ENCODE data around the gene QRFPR.

Gene QRFPR

DNA sequence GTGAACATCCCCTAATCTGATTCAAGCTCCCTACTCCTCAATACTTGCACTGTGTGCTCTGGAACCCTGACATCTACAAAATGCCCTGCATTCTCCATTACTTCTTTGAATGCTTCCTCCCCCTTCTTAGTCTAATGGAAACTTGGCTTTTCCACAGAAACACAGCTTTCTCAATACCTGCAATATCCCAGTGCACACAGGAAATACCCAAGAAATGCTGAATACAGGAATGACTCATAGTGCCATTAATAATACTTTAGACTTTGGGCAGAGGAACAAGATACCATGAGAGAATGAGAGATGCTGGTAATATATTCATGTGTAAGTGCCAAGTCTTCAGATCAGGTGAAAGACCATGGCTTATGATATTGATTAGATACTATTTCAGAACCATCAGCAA is 5.6 kb downstream of the QRFPR start:
- H3K4me3 ChIP-seq (ENCODE audit: low read length): no peak overlapping the region
- TF ChIP-seq, protein P1, sequence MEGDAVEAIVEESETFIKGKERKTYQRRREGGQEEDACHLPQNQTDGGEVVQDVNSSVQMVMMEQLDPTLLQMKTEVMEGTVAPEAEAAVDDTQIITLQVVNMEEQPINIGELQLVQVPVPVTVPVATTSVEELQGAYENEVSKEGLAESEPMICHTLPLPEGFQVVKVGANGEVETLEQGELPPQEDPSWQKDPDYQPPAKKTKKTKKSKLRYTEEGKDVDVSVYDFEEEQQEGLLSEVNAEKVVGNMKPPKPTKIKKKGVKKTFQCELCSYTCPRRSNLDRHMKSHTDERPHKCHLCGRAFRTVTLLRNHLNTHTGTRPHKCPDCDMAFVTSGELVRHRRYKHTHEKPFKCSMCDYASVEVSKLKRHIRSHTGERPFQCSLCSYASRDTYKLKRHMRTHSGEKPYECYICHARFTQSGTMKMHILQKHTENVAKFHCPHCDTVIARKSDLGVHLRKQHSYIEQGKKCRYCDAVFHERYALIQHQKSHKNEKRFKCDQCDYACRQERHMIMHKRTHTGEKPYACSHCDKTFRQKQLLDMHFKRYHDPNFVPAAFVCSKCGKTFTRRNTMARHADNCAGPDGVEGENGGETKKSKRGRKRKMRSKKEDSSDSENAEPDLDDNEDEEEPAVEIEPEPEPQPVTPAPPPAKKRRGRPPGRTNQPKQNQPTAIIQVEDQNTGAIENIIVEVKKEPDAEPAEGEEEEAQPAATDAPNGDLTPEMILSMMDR (IDR thresholded peaks at IDR 0.05; ENCODE audit: insufficient read depth, low read depth, low read length, missing control alignments): no peak
- peak; percentile 65 for DNase-seq (ENCODE audit: low read depth)

DNA sequence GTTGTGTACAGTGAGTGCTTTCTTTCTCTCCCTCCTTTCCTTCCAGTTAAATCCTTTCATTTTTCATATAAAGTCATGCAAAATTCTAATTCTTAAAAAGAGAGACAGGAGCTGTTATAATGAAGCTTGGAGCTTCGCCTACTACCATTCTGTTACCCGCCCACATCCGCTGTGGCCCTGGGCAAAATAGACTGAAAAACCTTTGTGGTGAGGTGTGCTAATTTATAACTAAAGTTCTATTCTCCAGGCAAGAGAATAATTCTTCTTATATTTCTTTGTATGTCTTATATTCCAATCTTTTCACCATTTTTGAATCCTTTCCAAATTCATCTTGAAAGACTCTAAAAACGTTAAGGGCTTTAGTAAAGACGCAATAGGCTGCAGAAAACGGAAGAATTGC is 7.0 kb downstream of the QRFPR start:
- no peak overlapping the region for H3K4me3 ChIP-seq (ENCODE audit: low read length)
- DNase-seq (ENCODE audit: low read depth): peak; percentile 48
- TF ChIP-seq, protein P1 (IDR thresholded peaks at IDR 0.05; ENCODE audit: insufficient read depth, low read depth, low read length, missing control alignments): no peak

DNA sequence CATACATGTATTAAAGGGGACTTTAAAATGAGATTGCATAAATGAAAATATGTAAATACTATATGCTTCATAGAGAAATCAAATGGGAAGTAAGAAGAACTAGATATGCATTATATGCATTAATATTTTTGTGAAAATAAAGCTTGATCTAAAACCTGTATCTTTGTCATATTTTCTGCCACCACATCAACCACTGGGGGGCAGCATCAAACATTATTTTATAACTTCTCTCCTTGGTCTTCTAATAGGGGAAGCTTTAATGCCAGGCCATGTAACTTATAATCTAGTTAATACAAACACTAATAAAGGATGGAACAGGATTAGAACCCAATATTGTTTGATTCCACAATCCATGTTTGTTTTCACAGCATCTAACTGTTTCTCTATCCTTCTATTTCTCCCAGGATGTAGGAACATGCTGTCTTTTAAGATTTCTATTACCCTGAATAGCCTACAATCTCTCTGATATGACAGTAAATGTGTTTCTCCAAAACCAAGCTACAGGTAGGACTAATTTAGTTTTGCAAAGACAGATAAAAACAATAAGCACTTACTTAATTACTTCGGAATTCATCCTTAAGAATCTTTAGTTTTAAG is 10.0 kb downstream of the QRFPR start:
- H3K4me3 ChIP-seq (ENCODE audit: low read length): no peak overlapping the region
- TF ChIP-seq, protein P1 (IDR thresholded peaks at IDR 0.05; ENCODE audit: insufficient read depth, low read depth, low read length, missing control alignments): peak; percentile 54
- peak; percentile 50 for DNase-seq (ENCODE audit: low read depth)

DNA sequence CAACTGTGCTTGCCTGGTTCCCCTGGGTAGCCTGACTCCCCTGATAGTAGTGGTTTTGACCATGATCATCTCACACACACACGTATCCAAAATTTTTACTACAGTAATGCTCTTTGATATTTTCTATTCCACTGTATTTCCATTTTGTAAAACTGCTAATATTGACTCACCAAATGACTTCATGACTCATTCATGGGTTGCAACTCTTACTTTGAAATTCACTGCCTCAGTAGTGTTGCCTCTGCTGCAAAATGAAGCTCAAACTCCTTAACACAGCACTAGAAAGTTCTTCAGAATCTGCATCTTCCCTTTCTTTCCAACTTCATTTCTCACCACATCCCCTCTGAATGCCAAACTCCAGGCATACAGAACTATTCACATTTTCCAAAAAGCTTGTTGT is 20.3 kb downstream of the QRFPR start:
- TF ChIP-seq, protein P1 (IDR thresholded peaks at IDR 0.05; ENCODE audit: insufficient read depth, low read depth, low read length, missing control alignments): no peak

DNA sequence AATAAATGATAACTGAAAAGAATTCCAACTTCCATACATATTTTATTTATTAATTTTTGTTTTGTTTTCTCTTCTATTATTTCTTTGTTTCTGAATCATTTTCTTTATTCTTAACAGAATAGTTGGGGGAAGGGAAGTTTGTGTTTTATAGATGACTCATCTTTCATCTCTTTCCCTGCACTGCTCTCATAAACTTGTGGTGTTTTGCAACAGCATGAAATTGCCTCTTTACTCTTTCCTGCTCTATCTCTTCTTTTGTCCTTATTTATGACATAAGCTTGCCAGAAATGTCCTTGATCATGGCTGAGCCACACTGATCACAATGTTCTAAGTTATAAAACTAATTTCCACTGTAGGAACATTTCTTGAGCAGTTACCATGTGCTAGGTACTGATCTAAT is 22.3 kb downstream of the QRFPR start:
- TF ChIP-seq, protein P1 (IDR thresholded peaks at IDR 0.05; ENCODE audit: insufficient read depth, low read depth, low read length, missing control alignments): no peak
- no peak overlapping the region for H3K4me3 ChIP-seq (ENCODE audit: low read length)
- DNase-seq (ENCODE audit: low read depth): peak; percentile 67

More for the DNA sequence above, 20.3 kb downstream of the QRFPR start:
- H3K4me3 ChIP-seq (ENCODE audit: low read length): no peak overlapping the region
- peak; percentile 61 for DNase-seq (ENCODE audit: low read depth)

DNA sequence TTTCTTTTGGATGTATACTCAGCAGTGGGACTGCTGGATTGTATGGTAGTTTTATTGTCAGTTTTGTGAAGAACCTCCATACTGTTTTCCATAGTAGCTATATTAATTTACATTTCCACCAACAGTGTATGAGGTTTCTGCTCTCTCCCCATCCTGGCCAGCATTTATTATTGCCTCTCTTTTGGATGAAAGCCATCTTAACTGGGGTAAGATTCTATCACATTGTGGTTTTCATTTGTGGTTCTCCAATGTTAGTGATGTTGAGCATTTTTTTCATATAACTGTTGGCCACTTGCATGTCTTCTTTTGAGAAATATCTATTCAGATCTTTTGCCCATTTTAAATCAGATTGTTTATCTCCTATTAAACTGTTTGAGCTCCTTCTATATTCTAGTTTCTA is 27.6 kb downstream of the QRFPR start:
- TF ChIP-seq, protein P1 (IDR thresholded peaks at IDR 0.05; ENCODE audit: insufficient read depth, low read depth, low read length, missing control alignments): no peak
- no peak overlapping the region for H3K4me3 ChIP-seq (ENCODE audit: low read length)
- DNase-seq (ENCODE audit: low read depth): no peak

DNA sequence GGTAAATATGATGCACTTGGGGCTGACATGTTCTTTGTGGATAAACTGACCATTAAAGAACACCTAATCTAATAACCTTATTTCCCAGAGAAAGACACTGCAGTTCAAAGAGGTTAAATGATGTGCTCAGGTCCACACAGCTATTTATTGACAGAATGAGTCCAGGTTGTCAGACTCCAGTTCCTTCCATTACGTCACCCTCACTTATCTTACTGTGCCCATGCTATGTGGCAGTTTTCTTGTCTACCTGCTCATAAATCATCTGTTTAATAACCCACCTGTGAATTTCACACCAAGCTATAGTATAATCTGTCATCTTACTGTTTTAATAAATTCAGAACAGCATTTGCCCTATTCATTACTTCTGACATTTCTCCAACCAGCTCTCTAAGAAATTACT is 36.7 kb downstream of the QRFPR start:
- no peak for DNase-seq (ENCODE audit: low read depth)
- no peak overlapping the region for H3K4me3 ChIP-seq (ENCODE audit: low read length)
- TF ChIP-seq, protein P1 (IDR thresholded peaks at IDR 0.05; ENCODE audit: insufficient read depth, low read depth, low read length, missing control alignments): no peak

Measured in epithelial cell of esophagus (primary cell).